ENCODE data around the gene R3HDM2. TPM values are rescaled to one million over a fixed set of nuclear protein-coding genes. Genes with fewer than 3 reads are reported as not detected.

The R3HDM2 gene
- total RNA-seq, 1 experiment from 2014 or later, result 45.4 TPM

- Histone ChIP-seq H3K9me2 (ENCODE audit: insufficient read depth) (no peaks in the 10 kb centered on the region), H3K4me2 (ENCODE audit: low read length) (no peak overlapping the region), H4K20me1 (ENCODE audit: insufficient read depth) (no peaks in the 10 kb centered on the region), H3K9me3 (ENCODE audit: control insufficient read depth in 1 of 2, insufficient read depth in 1 of 2, low read depth in 1 of 2, low read length in 2 of 2) (no peaks in the 10 kb centered on the region), H2AFZ (ENCODE audit: low read depth, low read length, poor library complexity, severe bottlenecking) (no peak overlapping the region), H3K27me3 (ENCODE audit: insufficient read depth, low read length) (peaks cover 21% of the 10 kb centered on the region), H3K9ac (ENCODE audit: low read length) (no peak overlapping the region), H3K27ac (ENCODE audit: low read depth, low read length) (no peak overlapping the region), H3K4me1 (ENCODE audit: control insufficient read depth in 1 of 2, insufficient read depth in 2 of 2, low read length in 2 of 2) (peaks cover 3 to 23% of the 10 kb centered on the region in 2 experiments), H3K4me3 (replicated peaks in 1 of 2; ENCODE audit: low read depth in 1 of 2, low read length in 2 of 2) (no peak overlapping the region), H3K36me3 (ENCODE audit: control insufficient read depth in 1 of 2, insufficient read depth in 2 of 2, low read length in 2 of 2) (no peaks in the 10 kb centered on the region), H3K79me2 (ENCODE audit: insufficient read depth, low read length) (no peaks in the 10 kb centered on the region)
- ATAC-seq, result no peak
- CTCF ChIA-PET, result no interaction called here
- TF ChIP-seq EZH2 (IDR thresholded peaks at IDR 0.05) (no peak), ATF3 (IDR thresholded peaks at IDR 0.05) (no peak), MAX (IDR thresholded peaks at IDR 0.05) (no peak), SIN3A (IDR thresholded peaks at IDR 0.05; ENCODE audit: low read depth) (no peak), POLR2AphosphoS5 (IDR thresholded peaks at IDR 0.05; ENCODE audit: low read depth, low read length) (no peak), JUND (IDR thresholded peaks at IDR 0.05) (no peak), ELF1 (IDR thresholded peaks at IDR 0.05; ENCODE audit: borderline replicate concordance, low read depth) (no peak), EZH2phosphoT487 (IDR thresholded peaks at IDR 0.05; ENCODE audit: borderline replicate concordance) (no peak), ZNF274 (IDR thresholded peaks at IDR 0.05; ENCODE audit: low read depth, low read length) (no peak), CBX3 (IDR thresholded peaks at IDR 0.05; ENCODE audit: low read depth) (no peak), FOSL1 (IDR thresholded peaks at IDR 0.05; ENCODE audit: low read depth) (no peak), EGR1 (IDR thresholded peaks at IDR 0.05; ENCODE audit: low read depth) (no peak), SP1 (IDR thresholded peaks at IDR 0.05; ENCODE audit: low read depth) (no peak), POLR2A (IDR thresholded peaks at IDR 0.05; ENCODE audit: borderline replicate concordance, extremely low read depth, insufficient read depth, insufficient read length) (no peak), CEBPB (IDR thresholded peaks at IDR 0.05; ENCODE audit: low read depth) (no peak), RAD21 (IDR thresholded peaks at IDR 0.05; ENCODE audit: low read depth) (no peak), REST (IDR thresholded peaks at IDR 0.05; ENCODE audit: low read depth) (no peak), ZFX (IDR thresholded peaks at IDR 0.05) (no peak), SRF (IDR thresholded peaks at IDR 0.05; ENCODE audit: low read depth) (no peak)
- POLR2A ChIA-PET, result no interaction called here
- no peak for DNase-seq (ENCODE audit: low read depth, low spot score)
- intact Hi-C loops (cut with micrococcal nuclease), result no loop called here
- RAD21 ChIA-PET (ENCODE audit: low non-redundant PET in 1 of 2, low total read pairs in 2 of 2, uncharacterized antibody in 2 of 2, unreplicated experiment in 2 of 2), result no interaction called here
- no TSS peak for BruUV-seq (replicated peaks)
Measured at GRCh38 chr12:57465747-57466505, 35.1 kb upstream of the R3HDM2 start.

Data from HCT116 (cell line).